Endothelial cell of umbilical vein (primary cell): ENCODE measurements around the gene HECW1.

ENCODE experiments used
- CTCF ChIP-seq, 2 donors: IDR thresholded peaks; 1 replicate in 1 of 2; 2 replicates in 1 of 2; pipeline ENCODE4 v1.5.1; 2011; ENCODE audit warnings: low read length in 2 of 2, mild to moderate bottlenecking in 2 of 2, moderate library complexity in 2 of 2, control low read depth in 1 of 2, inconsistent platforms in 1 of 2, low read depth in 1 of 2; ENCODE audit not compliant: insufficient read depth in 1 of 2; ENCODE audit errors: extremely low read depth in 1 of 2
- EZH2 ChIP-seq: IDR thresholded peaks from 2 replicates; pipeline ENCODE4 v1.6.1; 2012; ENCODE audit warnings: borderline replicate concordance, low read depth, mild to moderate bottlenecking, moderate library complexity, low read length, inconsistent platforms; ENCODE audit not compliant: severe bottlenecking
- FOS ChIP-seq: IDR thresholded peaks from 2 replicates; pipeline ENCODE4 v1.6.1; 2011; ENCODE audit warnings: mild to moderate bottlenecking, low read length, moderate library complexity, borderline replicate concordance; ENCODE audit not compliant: insufficient read depth
- GATA2 ChIP-seq: IDR thresholded peaks from 2 replicates; pipeline ENCODE4 v1.7.0; 2011; ENCODE audit warnings: low read depth, mild to moderate bottlenecking, moderate library complexity, mixed read lengths, low read length; ENCODE audit not compliant: insufficient read length, insufficient read depth
- MYC ChIP-seq: IDR thresholded peaks from one replicate; pipeline ENCODE4 v1.6.1; 2011; ENCODE audit warnings: mild to moderate bottlenecking, low read depth, low read length
- POLR2A ChIP-seq: IDR thresholded peaks from 2 replicates; pipeline ENCODE4 v1.6.1; 2012; ENCODE audit warnings: low read depth, mild to moderate bottlenecking, control low read depth, low read length
- POLR2AphosphoS5 ChIP-seq: IDR thresholded peaks from 2 replicates; pipeline ENCODE4 v1.6.1; 2012; ENCODE audit warnings: low read depth, mild to moderate bottlenecking, control low read depth, low read length, moderate library complexity; ENCODE audit not compliant: insufficient read depth

- TF ChIP-seq POLR2AphosphoS5 = no peak
- no peak for TF ChIP-seq FOS
- no peak for TF ChIP-seq MYC
- no peak for TF ChIP-seq POLR2A
- no peak for TF ChIP-seq EZH2
- TF ChIP-seq CTCF (IDR thresholded peaks at IDR 0.05; ENCODE audit: extremely low read depth in 1 of 2, insufficient read depth in 1 of 2, low read depth in 1 of 2, low read length in 2 of 2) = no peak
- TF ChIP-seq GATA2 = no peak
Measured at GRCh38 chr7:43192806-43193460, 80.5 kb downstream of the HECW1 start.
